ENCODE data around the gene ITGA8.

Gene ITGA8

DNA sequence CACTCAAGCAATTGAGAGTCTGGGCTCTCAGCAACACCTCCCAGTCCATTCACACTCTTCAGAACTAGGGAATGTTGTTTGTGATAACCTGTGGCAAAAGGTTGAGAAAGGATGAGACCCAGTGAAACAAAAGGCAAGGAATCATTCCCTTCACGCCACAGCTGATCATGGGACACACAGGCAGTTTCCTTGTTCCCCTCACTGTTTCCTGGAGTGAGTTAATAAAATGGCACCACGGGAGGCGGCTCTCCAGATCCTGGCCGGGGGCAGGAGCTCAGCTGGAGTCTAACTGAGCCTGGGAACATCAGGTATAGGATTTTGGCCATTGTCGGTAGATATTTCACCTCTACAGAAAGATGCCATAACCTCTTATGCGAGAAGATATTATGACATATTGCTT lies 241.3 kb downstream of the ITGA8 start:
- TF ChIP-seq GATA3 (IDR thresholded peaks at IDR 0.05; ENCODE audit: low read depth, low read length) (no peak), GATA2 (IDR thresholded peaks at IDR 0.05; ENCODE audit: low read depth, low read length) (no peak)

DNA sequence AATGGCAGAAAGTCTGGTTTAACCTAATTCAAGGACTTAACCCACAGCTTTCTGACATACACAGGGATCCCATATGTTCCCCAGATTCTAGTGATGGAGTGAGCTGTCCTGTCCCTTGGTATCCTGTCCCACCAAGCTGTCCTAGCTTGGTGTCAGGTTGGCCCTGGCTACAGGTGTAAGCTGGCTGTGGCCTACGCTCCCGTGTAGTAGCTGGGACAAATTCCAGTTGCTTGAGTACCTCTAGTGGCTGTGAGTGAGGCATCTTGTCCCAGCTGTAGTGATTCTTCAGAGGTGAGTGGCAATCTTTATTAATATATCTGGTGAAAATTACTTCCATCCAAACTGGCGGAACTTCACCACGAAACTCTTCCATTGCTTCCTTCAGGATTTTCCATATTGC lies 243.4 kb downstream of the ITGA8 start:
- no peak for TF ChIP-seq GATA2 (IDR thresholded peaks at IDR 0.05; ENCODE audit: low read depth, low read length)
- TF ChIP-seq GATA3 (IDR thresholded peaks at IDR 0.05; ENCODE audit: low read depth, low read length): no peak

DNA sequence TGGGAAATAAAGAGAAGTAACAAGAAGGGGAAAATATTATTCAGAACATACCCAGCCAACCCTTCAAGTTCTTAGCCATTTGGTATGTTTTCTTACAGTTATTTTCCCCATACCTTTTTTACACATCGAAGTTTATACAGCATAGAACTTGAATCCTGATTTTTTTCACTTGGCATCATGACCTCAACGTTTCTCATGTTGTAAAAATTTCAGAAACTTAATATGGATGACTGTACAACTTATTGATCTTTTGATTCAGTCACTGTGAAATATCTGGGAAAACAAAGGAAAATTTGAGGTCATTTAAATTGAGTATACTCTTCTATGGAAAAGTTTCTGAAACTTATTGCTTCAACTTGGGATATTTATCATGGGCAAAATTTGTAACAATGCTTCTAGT lies 245.1 kb downstream of the ITGA8 start:
- TF ChIP-seq GATA3 (IDR thresholded peaks at IDR 0.05; ENCODE audit: low read depth, low read length) (no peak), GATA2 (IDR thresholded peaks at IDR 0.05; ENCODE audit: low read depth, low read length) (no peak)

DNA sequence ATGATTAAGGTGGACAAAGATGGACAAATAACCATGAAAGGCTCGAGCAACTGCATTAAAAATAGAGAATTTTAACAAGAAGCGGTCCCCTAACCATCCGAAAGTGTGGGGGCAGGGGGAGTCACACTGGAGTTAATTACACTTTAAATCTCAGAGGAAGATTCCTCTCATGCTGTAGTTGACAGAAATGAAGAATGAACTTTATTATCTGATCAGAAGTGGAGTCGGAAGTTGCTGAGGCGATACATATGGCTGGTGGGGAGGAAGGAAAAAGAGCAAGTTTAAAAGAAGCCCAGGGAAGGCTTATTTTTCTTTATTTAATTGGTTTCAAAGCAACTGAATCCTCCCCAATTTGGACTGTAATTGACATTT lies 246.3 kb downstream of the ITGA8 start:
- TF ChIP-seq GATA2 (IDR thresholded peaks at IDR 0.05; ENCODE audit: low read depth, low read length) (no peak), GATA3 (IDR thresholded peaks at IDR 0.05; ENCODE audit: low read depth, low read length) (no peak)

DNA sequence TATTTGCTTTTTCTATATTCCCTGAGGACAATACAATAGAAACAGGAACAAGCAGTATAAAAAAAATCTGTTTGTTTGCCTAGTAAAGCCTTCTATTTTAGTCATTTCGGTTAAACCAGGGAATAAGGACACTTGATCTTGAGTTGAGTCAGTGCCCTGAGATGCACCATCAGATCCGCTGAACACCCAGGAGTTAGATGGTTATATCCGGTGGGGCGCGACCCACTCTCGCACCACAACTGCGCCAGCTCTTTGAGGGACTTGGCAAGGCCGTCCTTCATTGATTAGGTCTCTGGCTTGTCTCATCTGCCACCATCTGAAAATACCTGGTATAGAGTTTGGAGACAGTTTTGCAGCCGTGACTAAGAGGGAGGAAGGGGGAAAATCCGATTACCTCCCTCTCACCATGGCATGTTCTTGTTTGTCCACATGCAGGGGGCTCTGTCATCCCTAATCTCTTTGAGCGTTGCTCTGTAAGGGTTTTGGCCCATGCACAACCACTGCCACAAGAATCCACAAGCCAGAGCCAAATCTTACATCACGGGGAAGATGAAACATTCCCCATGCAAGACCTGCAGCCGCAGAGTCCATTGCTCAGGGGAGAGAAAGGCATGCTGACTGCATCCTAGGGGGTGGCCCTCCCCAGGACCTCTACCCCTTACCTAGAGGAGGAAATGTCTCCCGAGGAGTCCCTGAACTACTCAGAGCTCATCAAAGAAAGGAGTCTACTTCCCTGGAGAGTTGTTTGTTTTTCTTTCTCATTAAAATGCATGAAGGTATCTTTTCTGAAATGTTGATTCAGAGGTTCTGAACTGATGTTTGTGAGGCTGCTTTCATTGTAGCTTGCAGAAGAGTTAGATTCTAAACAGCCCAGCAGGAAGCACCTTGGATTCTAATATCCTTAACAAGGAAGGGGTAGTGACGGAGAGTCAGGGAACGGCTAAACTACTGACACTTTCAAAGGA lies 247.0 kb downstream of the ITGA8 start:
- TF ChIP-seq GATA2 (IDR thresholded peaks at IDR 0.05; ENCODE audit: low read depth, low read length) (no peak), GATA3 (IDR thresholded peaks at IDR 0.05; ENCODE audit: low read depth, low read length) (no peak)

DNA sequence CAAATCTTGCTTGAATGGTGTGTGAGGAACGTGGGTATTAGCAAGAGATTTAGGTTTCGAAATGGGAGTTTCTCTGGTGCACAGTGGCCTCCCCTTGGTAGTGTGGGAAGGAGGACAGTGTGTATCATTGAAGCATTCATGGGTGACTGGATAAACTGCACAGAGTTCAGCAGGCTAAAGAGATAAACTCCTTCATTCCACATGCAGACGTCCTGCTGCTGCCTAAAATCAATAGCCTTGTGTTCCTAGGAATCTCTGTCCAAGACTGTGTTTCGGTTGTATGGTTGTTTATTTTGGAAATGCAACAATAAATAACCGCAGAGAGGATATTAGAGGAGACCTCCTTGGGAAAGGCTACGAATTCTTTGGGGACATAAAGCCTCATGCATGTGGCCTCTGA lies 247.7 kb downstream of the ITGA8 start:
- TF ChIP-seq GATA2 (IDR thresholded peaks at IDR 0.05; ENCODE audit: low read depth, low read length) (no peak), GATA3 (IDR thresholded peaks at IDR 0.05; ENCODE audit: low read depth, low read length) (no peak)

DNA sequence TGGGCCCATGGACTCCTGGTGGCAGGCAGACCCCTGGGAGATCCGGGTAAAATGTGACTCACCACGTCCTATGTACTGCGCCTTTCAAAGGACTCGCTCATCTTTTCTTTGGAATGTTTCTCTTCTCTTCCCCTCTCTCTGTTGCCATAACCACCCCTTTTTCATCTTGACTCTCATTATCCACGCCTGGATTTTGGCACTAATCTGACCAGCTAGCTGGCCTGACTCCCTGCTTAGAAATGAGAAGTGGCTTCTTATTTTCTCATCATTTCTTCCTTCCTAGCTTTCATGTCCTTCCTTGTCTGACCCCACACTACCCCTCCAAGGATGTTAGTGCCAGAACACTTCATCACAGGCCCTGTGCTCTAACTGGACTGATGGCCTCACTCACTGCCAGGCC lies 250.6 kb downstream of the ITGA8 start:
- TF ChIP-seq GATA3 (IDR thresholded peaks at IDR 0.05; ENCODE audit: low read depth, low read length) (no peak), GATA2 (IDR thresholded peaks at IDR 0.05; ENCODE audit: low read depth, low read length) (no peak)

DNA sequence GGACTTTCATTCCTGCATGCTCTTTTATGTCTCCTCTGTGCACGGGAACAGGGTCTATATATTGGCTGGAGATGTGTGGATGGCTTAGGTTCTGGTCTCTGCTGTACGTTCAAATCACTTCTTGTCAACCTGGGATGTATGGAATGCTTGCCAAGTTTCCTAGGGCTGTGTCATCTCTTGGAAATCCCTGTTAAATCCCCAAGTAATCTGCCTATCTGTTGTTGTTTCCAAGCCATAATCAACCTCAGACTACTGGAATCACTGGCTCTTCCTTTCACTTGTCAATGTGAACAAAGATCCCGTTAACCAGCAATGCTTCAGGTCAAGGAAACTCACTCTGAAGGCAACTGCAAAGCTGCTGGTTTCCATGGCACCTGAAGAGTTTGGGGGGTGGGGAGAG lies 255.3 kb downstream of the ITGA8 start:
- TF ChIP-seq GATA3 (IDR thresholded peaks at IDR 0.05; ENCODE audit: low read depth, low read length) (no peak), GATA2 (IDR thresholded peaks at IDR 0.05; ENCODE audit: low read depth, low read length) (no peak)
